NCI-H69 (cell line): Measurements from ENCODE around the gene THOP1.
A peak's percentile ranks its signal among the peaks of the same experiment; 100 is the strongest.

Source experiments
- DNase-seq: peaks from one replicate; lab custom pipeline; 2025; lab: John Stamatoyannopoulos, UW

THOP1 gene

GRCh38 chr19:2762783-2763496 lies 22.4 kb upstream of the THOP1 start:
- no peak for DNase-seq

- DNase-seq, result no peak
Measured at GRCh38 chr19:2763687-2764086, 21.6 kb upstream of the THOP1 start.

GRCh38 chr19:2764945-2765344 lies 20.4 kb upstream of the THOP1 start:
- DNase-seq, result no peak

DNA sequence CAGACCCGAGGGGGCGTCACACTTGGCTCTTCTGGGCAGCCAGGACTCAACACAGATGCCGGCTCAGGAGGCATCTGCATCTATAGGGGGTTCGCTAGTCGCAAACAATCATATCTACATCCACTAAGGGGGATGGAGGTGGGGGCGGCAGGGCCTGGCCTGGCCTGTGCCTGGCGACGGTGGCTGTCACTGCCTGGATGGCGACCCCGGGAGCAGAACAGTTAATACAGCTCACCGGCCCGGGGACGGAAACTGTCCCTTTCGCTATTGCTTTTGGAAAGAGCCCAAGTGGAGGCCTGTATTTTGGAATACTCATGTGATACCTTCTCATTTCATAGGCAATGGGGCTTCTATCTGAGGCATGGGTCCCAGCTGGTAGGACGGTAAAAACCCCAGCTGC lies 19.9 kb upstream of the THOP1 start:
- no peak for DNase-seq

GRCh38 chr19:2766594-2767372 lies 18.5 kb upstream of the THOP1 start:
- no peak for DNase-seq

DNA sequence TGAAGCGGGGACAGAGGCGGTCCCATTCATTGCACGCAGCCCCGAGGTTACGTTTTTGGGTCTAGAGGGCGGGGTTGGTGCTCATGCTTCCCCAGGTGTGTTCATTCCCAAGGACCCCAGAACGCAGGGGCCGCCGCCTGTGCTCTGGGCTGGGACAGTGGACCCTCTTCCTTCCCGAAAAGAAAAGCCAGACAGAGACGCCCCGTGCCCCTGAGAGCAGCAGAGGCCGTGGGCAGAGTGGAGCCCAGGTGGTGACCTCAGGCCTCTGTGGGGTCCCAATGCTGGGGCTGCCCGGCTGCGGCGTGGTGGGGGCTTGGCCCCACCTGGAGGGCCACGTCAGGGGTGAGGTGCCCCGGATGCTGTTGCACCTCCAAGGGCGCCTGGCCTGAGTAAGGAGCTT lies 17.6 kb upstream of the THOP1 start:
- no peak for DNase-seq

- no peak for DNase-seq
Measured at GRCh38 chr19:2768365-2769132, 16.8 kb upstream of the THOP1 start.

DNA sequence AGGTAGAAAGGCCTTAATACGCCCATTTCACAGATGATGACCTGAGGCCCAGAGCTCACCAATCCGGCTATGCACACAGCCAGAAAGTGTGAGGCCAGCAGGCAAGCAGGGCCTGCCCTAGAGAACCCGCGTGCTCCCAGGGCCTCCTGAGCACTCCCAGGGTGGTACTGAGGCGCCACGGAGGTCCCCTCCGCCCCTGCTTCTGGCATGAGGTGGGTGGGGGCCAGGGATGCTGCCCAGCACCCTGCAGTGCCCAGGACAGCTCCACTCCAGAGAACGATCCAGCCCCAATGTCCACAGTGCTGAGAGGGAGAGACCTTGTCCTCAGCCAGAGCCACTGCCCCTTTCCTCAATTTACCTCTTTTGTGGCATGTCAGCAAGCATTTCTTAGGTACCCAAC lies 16.1 kb upstream of the THOP1 start:
- no peak for DNase-seq

- no peak for DNase-seq
Measured at GRCh38 chr19:2770055-2771013, 15.0 kb upstream of the THOP1 start.

DNA sequence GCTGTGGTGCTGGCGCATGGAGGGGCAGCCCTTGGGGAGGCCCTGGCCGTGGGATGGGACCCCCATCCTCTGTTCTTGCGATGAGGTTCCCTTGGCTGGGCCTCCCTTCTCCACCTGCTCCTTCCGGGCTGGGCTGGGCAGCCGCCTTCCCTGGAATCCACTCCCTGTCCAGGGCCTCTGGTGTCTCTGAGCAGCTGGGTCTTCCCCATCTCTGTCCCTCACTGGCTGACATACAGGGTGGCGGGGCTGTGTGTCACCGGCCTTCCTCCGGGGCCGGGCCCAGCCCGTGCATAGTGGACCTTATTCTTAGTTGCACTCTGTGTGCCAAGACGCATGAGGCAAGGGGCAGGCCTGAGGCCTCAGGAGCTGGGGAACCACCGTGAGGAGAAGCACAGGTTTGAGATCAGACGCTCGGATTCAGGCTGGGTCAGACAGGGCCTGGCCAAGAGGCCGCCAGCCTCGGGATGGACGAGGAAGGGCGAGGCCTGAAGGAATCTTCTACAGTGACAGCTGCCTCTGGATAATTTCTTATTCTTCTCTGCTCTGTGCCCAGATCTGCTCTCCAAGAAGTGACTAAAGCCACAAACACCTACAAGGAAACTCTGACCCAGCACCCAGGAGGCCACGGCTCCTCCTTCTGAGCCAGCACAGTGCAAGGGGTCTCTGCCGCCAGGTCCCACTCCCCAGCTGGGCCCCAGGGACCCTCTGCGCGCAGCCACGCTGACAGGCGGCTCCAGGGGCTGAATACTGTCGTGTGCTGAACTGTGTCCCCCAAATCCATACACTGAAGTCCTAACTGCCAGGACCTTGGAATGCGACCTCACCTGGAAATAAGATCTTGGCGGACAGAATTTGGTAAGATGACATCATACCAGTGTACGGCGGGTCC lies 13.3 kb upstream of the THOP1 start:
- DNase-seq, result no peak

DNA sequence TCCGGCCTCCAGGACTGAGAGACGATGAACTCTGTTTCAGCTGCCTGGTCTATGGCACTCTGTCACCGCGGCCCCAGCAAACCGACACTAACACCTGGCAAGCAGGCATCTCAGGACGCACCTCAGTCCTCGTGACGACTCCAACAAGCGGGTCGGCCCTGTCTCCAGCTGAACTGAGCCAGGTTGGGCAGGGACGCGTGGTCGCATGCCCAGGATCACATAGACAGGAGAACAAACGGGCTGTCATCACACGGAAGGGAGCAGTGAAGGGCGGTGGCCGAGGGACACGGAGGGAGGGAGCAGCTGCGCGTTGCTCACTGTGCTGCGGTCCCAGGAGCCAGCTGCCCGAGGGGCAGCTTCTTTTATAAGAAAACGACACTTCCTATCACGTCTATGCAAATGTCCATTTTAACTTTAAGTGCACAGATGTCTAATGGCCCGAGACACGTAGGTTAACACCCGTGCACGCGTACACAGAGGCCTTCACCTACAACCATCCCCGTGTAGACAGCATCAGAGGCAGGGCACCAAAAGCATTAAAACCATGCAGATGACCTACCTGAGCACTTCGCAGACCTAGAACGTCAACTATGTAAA lies 11.1 kb upstream of the THOP1 start:
- no peak for DNase-seq

DNA sequence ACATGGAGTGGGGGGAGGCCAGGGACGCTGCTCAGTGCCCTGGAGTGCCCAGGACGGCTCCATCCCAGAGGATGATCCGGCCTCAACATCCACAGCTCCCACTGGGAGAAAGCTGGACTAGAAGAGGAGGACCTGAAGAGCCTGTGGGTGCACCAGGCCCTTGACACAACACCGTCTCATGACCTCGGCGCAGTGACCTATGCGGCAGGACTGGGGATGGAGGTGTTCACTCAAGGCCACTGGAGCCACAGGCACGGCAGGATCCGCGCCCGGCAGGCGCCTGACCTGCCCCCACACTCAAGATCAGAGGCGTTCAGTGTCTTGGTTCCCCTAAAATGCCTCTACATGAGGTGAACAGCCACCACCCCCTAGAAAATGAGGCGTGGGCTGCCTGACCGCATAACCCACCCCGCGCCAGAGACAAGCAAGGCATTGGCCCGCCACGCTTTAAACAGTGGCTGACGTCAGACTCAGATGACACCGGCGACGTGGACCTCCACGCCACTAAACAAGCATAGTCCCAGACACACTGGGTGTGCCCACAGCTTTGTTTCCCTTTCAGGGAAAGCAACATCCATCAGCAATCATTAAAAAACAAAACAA lies 10.2 kb upstream of the THOP1 start:
- no peak for DNase-seq

DNA sequence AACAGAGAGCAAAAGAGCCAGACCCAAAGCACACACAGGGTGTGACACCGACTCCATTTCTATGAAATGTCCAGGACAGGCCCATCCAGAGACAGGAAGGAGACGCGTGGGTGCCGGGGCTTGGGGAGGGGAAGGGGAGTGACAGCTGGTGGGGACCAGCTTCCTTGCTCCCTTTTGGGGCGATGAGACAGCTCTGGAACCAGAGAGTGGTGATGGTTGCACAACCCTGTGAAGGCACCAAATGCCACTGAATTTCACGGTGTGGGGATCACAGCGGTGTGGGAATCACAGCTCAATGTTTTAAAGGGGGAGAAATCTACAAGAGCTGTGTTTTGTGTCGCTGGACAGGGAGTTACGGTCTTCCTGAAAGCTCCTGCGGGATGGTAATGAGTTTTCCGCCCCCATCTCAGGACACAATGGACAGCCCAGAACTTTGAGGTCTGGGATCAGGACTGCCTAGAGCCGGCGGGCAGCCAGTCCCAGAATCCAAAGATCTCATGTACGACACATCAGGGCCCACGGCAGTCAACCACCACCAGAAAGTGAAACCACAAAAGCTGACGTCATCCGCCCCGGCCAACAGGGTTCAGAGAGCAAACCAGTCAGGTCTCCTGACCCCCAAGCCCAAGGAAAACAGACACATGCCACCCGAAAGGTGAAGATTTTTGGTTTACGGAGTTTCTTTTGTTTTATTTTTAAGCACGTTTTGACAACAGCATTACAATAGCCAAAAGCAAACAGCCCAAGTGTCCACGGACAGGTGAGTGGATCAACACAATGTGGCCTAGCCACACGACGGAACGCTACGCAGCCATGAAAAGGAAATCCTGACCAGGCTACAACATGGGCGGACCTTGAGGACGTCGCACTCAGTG lies 9.5 kb upstream of the THOP1 start:
- DNase-seq, result no peak

- no peak for DNase-seq
Measured at GRCh38 chr19:2777952-2778683, 7.2 kb upstream of the THOP1 start.

- DNase-seq, result no peak
Measured at GRCh38 chr19:2779121-2779740, 6.1 kb upstream of the THOP1 start.

DNA sequence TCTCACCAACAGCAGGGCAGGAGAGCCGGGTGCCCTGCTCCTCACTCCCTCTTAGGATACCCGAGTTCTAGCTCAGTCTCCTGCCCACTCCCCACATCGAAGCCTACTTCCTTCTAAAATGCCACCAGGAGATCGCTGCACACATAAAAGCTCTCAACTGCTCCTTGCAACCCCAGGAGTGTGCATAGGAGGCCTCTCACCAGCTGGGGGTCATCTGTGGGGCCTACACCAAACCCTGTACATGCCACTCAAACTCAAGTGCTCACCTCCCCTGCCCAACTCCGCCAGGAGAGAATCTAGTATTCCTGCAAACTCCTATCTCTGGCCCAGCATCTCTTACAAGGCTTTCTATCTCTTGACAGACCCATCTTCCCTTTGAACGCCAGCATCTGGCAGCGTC lies 5.0 kb upstream of the THOP1 start:
- DNase-seq, result no peak

DNA sequence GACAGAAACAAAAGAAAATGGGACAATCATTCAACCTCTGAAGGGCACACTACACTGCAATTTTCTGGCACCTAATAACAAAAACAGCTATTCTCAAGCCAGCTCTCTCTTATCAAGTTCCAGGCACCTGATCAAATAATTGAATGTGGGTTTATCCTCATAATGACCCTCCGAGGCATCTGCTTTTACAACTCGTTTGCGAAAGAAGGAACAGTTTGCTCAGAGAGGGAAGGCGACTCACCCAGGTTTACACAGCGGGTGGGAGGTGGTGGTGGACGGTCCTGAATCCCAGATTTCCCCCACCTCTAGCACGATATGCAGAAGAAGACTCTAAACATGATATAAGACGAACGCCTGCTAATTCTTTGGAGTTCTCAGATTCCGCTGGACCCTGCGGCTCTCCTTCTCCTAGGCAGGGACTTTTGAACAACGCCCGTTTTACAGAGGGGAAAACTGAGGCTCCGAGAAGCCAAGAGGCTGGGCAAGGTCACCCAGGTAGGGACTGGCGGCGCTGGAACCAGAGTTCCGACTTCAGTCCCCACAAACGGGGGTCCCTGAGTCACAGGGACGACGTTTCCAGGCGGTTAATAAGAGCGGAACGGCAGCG lies 2.9 kb upstream of the THOP1 start:
- DNase-seq, result peak; percentile 37
